Activated CD8-positive, alpha-beta memory T cell treated with anti-CD3 and anti-CD28 coated beads, Interleukin-2, amount 50 U/mL, for 1 hour (primary cell): ENCODE measurements around the gene MRPL18.

Experiments used
- DNase-seq: peaks from one replicate; pipeline ENCODE4 v3.0.0-alpha.2; 2020; ENCODE audit errors: extremely low read depth

Gene MRPL18

GRCh38 chr6:159842035-159842434, 51.8 kb downstream of the MRPL18 start:
- DNase-seq = no peak

GRCh38 chr6:159844737-159845645, 54.7 kb downstream of the MRPL18 start:
- no peak for DNase-seq
